IgD-negative memory B cell (primary cell): ENCODE results near the gene YLPM1. TPM values are rescaled to one million over a fixed set of nuclear protein-coding genes. Genes with fewer than 3 reads are reported as not detected.

ENCODE experiments used
- polyA plus RNA-seq: library from polyadenylated mRNA; unstranded; fragments of 300-500 nt; fragmentation: Illumina TruSeq; gene quantifications from one replicate; pipeline ENCODE4 v1.2.3, GENCODE V29; 2021

Gene YLPM1
- polyA plus RNA-seq, 1 donor from 2014 or later = 15.6 TPM

Other genes starting within 250 kb of the YLPM1 start
- gene LTBP2, start 151.1 kb upstream of the YLPM1 start, polyA plus RNA-seq = 0.03 TPM
- 15.6 TPM for gene AREL1, start 50.2 kb upstream of the YLPM1 start, polyA plus RNA-seq
- gene FCF1, start 50.2 kb upstream of the YLPM1 start, polyA plus RNA-seq = 26.6 TPM
- not detected for gene PROX2, start 112.8 kb downstream of the YLPM1 start, polyA plus RNA-seq
- gene DLST, start 118.6 kb downstream of the YLPM1 start, polyA plus RNA-seq = 10.3 TPM
- 1.4 TPM for gene RPS6KL1, start 159.9 kb downstream of the YLPM1 start, polyA plus RNA-seq
- not detected for gene PGF, start 192.3 kb downstream of the YLPM1 start, polyA plus RNA-seq
- gene EIF2B2, start 239.6 kb downstream of the YLPM1 start, polyA plus RNA-seq = 29.2 TPM